ENCODE measurements around the gene NT5C. TPM values are rescaled to one million over a fixed set of nuclear protein-coding genes. Genes with fewer than 3 reads are reported as not detected.

Gene NT5C
- total and polyA plus RNA-seq, 2 experiments from 2014 or later: 174 to 204 TPM

DNA sequence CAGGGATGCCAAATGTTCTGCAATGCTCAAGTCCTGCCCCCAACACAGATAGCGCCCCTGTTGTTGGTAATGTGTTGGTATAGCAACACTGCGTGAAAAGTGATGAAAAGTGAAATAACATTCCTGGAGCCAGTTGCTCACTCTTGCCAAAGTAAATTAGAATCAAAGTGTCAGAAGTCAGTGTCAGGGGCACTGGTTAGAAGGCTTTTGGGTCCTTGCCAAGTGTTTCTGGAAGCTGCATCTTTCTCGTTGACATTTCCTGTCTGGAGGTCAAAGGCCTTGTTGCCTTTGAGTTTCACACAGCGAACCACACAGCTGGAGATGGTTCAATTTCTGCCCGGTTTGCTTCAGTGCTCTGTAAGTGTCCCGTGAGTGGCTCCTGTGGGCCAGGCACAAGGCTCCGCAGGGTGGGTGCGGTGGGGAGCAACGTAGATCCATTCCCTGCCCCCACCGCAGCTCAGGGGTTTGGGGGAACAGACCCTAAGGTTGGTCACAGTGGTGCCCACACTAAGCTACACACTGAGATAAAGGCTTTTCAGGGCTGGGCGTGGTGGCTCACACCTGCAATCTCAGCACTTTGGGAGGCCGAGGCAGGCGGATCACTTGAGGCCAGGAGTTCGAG lies 47.4 kb downstream of the NT5C start:
- Histone ChIP-seq H3K4me3 (no peak overlapping the region), H3K27ac (no peak overlapping the region), H3K27me3 (no peaks in the 10 kb centered on the region), H3K4me1 (ENCODE audit: low read depth) (peaks cover 13% of the 10 kb centered on the region), H3K9me3 (ENCODE audit: low read depth) (no peaks in the 10 kb centered on the region), H3K36me3 (no peaks in the 10 kb centered on the region)
- DNase-seq (ENCODE audit: low read depth in 1 of 2, low spot score in 1 of 2): peak in 1 of 2 donors; percentile 71
- TF ChIP-seq, protein P1, sequence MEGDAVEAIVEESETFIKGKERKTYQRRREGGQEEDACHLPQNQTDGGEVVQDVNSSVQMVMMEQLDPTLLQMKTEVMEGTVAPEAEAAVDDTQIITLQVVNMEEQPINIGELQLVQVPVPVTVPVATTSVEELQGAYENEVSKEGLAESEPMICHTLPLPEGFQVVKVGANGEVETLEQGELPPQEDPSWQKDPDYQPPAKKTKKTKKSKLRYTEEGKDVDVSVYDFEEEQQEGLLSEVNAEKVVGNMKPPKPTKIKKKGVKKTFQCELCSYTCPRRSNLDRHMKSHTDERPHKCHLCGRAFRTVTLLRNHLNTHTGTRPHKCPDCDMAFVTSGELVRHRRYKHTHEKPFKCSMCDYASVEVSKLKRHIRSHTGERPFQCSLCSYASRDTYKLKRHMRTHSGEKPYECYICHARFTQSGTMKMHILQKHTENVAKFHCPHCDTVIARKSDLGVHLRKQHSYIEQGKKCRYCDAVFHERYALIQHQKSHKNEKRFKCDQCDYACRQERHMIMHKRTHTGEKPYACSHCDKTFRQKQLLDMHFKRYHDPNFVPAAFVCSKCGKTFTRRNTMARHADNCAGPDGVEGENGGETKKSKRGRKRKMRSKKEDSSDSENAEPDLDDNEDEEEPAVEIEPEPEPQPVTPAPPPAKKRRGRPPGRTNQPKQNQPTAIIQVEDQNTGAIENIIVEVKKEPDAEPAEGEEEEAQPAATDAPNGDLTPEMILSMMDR (IDR thresholded peaks at IDR 0.05; ENCODE audit: low read depth, low read length): no peak

DNA sequence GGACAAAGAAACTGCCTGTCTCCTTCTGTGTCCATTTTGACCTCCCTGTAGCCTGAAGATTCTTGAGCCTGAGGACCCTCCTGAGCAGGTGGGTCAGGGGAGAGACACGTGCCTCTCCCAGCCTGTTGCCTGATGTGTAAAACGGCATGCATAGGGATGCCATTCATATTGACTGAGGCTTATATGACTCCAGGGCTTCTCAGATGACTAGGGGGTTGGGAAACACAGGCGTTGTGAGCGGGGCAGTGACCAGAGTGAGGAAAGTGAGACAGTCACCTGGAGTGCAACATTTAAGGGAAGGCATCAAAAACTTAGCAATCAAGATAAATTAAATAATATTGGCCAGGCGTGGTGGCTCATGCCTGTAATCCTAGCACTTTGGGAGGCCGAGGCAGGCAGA lies 48.9 kb downstream of the NT5C start:
- Histone ChIP-seq H3K9me3 (ENCODE audit: low read depth) (no peaks in the 10 kb centered on the region), H3K27me3 (no peaks in the 10 kb centered on the region), H3K27ac (no peak overlapping the region), H3K36me3 (no peaks in the 10 kb centered on the region), H3K4me1 (ENCODE audit: low read depth) (peaks cover 4% of the 10 kb centered on the region), H3K4me3 (no peak overlapping the region)
- DNase-seq (ENCODE audit: low read depth in 1 of 2, low spot score in 1 of 2): no peak
- TF ChIP-seq, protein P1 (IDR thresholded peaks at IDR 0.05; ENCODE audit: low read depth, low read length): no peak

DNA sequence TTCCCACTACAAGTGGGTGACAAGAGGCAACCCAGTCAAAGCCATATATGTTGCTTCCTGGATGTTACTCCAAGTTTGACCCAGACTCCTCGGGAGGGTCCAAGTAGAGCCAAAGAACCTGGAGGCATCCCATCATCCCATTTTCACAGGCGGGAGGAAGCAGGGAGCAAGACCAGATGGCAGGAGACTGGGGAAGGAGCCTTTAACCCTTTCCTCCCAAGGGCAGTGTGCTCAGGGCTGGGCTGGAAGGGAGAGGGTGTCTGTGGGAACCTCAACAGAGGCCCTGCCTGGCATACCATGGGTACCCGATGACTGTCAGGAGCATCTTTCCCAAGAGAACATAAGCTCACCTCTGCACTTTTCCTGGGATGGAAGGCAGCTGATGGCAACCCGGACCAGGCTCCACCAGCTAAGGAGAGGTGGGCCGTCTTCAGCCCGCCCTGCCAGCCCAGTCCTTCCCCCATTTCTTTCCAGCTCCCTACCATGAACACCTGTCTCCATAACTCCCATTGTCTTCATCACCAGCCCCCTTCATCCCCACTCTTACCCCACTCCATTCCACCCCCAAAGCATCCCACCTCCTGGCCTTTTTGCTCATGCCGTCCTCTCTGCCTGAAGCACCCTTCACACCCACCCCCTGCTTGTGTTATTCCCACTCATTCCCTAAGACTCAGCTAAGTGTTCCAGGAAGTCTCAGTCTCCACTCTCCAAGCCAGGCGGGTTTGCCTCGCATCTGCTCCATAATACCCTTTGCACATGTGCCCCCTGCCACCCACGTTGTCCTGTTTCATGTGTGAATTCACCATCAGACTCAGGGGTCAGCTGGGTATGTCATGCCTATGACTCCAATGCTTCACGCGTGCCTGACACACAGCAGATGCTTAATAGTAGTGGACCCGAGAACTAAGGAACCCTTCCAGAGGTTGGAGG lies 49.7 kb downstream of the NT5C start:
- Histone ChIP-seq H3K36me3 (no peaks in the 10 kb centered on the region), H3K4me3 (no peak overlapping the region), H3K27ac (no peak overlapping the region), H3K4me1 (ENCODE audit: low read depth) (no peaks in the 10 kb centered on the region), H3K27me3 (no peaks in the 10 kb centered on the region), H3K9me3 (ENCODE audit: low read depth) (no peaks in the 10 kb centered on the region)
- TF ChIP-seq, protein P1 (IDR thresholded peaks at IDR 0.05; ENCODE audit: low read depth, low read length): no peak
- no peak for DNase-seq (ENCODE audit: low read depth in 1 of 2, low spot score in 1 of 2)

Other genes starting within 250 kb of the NT5C start
- gene FADS6, start 238.1 kb downstream of the NT5C start, total RNA-seq: 0.83 and 0.85 TPM in 2 replicates
- 0.76 and 1.3 TPM in 2 replicates for gene FADS6, start 238.1 kb downstream of the NT5C start, polyA plus RNA-seq
- 2.5 and 4.0 TPM in 2 replicates for gene USH1G, start 208.5 kb downstream of the NT5C start, total RNA-seq
- 1.9 and 3.1 TPM in 2 replicates for gene USH1G, start 208.5 kb downstream of the NT5C start, polyA plus RNA-seq
- not detected in 2 replicates for gene OTOP2, start 207.5 kb downstream of the NT5C start, total RNA-seq
- not detected in 2 replicates for gene OTOP2, start 207.5 kb downstream of the NT5C start, polyA plus RNA-seq
- gene OTOP3, start 195.8 kb downstream of the NT5C start, total RNA-seq: not detected in 2 replicates
- not detected in 2 replicates for gene OTOP3, start 195.8 kb downstream of the NT5C start, polyA plus RNA-seq
- 35.2 and 46.3 TPM in 2 replicates for gene HID1, start 159.0 kb downstream of the NT5C start, total RNA-seq
- 45.4 and 57.3 TPM in 2 replicates for gene HID1, start 159.0 kb downstream of the NT5C start, polyA plus RNA-seq
- gene CDR2L, start 144.1 kb downstream of the NT5C start, total RNA-seq: 15.1 and 16.4 TPM in 2 replicates
- gene CDR2L, start 144.1 kb downstream of the NT5C start, polyA plus RNA-seq: 5.9 and 8.0 TPM in 2 replicates
- 44.8 and 62.9 TPM in 2 replicates for gene MRPL58, start 119.1 kb downstream of the NT5C start, total RNA-seq
- gene MRPL58, start 119.1 kb downstream of the NT5C start, polyA plus RNA-seq: 39.7 and 48.4 TPM in 2 replicates
- gene ATP5PD, start 84.8 kb downstream of the NT5C start, total RNA-seq: 411 and 666 TPM in 2 replicates
- 603 and 732 TPM in 2 replicates for gene ATP5PD, start 84.8 kb downstream of the NT5C start, polyA plus RNA-seq
- 23.9 and 24.4 TPM in 2 replicates for gene KCTD2, start 84.5 kb downstream of the NT5C start, total RNA-seq
- 20.7 and 22.4 TPM in 2 replicates for gene KCTD2, start 84.5 kb downstream of the NT5C start, polyA plus RNA-seq
- 32.2 and 47.1 TPM in 2 replicates for gene SLC16A5, start 43.8 kb downstream of the NT5C start, total RNA-seq
- 9.9 and 18.8 TPM in 2 replicates for gene SLC16A5, start 43.8 kb downstream of the NT5C start, polyA plus RNA-seq
- 8.8 and 10.0 TPM in 2 replicates for gene ARMC7, start 21.8 kb downstream of the NT5C start, total RNA-seq
- gene ARMC7, start 21.8 kb downstream of the NT5C start, polyA plus RNA-seq: 5.7 and 6.5 TPM in 2 replicates
- gene JPT1, start 22.8 kb upstream of the NT5C start, total RNA-seq: 175 and 209 TPM in 2 replicates
- 136 and 201 TPM in 2 replicates for gene JPT1, start 22.8 kb upstream of the NT5C start, polyA plus RNA-seq
- gene SUMO2, start 51.2 kb upstream of the NT5C start, total RNA-seq: 91.3 and 109 TPM in 2 replicates
- 485 and 542 TPM in 2 replicates for gene SUMO2, start 51.2 kb upstream of the NT5C start, polyA plus RNA-seq
- gene NUP85, start 73.9 kb upstream of the NT5C start, total RNA-seq: 23.4 and 32.7 TPM in 2 replicates
- 51.9 and 59.0 TPM in 2 replicates for gene NUP85, start 73.9 kb upstream of the NT5C start, polyA plus RNA-seq
- 33.5 and 35.3 TPM in 2 replicates for gene GGA3, start 129.9 kb upstream of the NT5C start, total RNA-seq
- gene GGA3, start 129.9 kb upstream of the NT5C start, polyA plus RNA-seq: 25.6 and 30.0 TPM in 2 replicates
- 64.8 and 81.6 TPM in 2 replicates for gene MRPS7, start 130.1 kb upstream of the NT5C start, total RNA-seq
- gene MRPS7, start 130.1 kb upstream of the NT5C start, polyA plus RNA-seq: 179 and 198 TPM in 2 replicates
- gene MIF4GD, start 139.5 kb upstream of the NT5C start, total RNA-seq: 35.6 and 47.9 TPM in 2 replicates
- 75.4 and 75.8 TPM in 2 replicates for gene MIF4GD, start 139.5 kb upstream of the NT5C start, polyA plus RNA-seq
- gene SLC25A19, start 157.7 kb upstream of the NT5C start, total RNA-seq: 8.9 and 13.2 TPM in 2 replicates
- 12.2 and 17.7 TPM in 2 replicates for gene SLC25A19, start 157.7 kb upstream of the NT5C start, polyA plus RNA-seq